ENCODE data around the gene PCBP4. TPM values are rescaled to one million over a fixed set of nuclear protein-coding genes. Genes with fewer than 3 reads are reported as not detected.
A peak's percentile ranks its signal among the peaks of the same experiment; 100 is the strongest.

The PCBP4 gene
- total RNA-seq, 1 donor from 2014 or later: 60.6 TPM

DNA sequence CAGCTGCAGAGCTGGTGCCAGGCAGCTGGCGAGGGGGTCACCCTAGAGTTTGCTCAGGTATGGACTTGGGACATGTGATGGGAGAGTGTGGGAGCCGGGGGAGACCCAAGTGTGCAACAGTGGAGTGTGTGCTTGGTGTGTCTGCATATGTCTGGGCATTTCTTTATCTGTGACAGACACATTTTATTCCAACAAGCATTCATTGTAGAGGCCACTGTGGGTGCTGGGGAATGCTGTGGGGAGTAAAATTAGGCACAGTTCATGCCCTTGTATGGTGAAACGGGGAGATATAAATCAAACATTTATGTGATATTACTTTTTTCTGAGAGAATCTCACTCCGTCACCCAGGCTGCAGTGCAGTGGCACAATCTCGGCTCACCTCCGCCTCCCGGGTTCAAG, 20.3 kb upstream of the PCBP4 start:
- Mint-ChIP-seq H3K4me1 (ENCODE audit: unreplicated experiment) (peaks cover 11% of the 10 kb centered on the region), H3K36me3 (ENCODE audit: low read depth, unreplicated experiment) (peaks cover 7% of the 10 kb centered on the region), H3K27ac (ENCODE audit: unreplicated experiment) (no peak overlapping the region), H3K4me3 (ENCODE audit: unreplicated experiment) (no peak overlapping the region), H3K27me3 (ENCODE audit: unreplicated experiment) (peaks cover 5% of the 10 kb centered on the region), H3K9me3 (ENCODE audit: unreplicated experiment) (no peaks in the 10 kb centered on the region)
- no peak for DNase-seq (ENCODE audit: low spot score)
- TF ChIP-seq CTCF (IDR thresholded peaks at IDR 0.05; ENCODE audit: unreplicated experiment): no peak

DNA sequence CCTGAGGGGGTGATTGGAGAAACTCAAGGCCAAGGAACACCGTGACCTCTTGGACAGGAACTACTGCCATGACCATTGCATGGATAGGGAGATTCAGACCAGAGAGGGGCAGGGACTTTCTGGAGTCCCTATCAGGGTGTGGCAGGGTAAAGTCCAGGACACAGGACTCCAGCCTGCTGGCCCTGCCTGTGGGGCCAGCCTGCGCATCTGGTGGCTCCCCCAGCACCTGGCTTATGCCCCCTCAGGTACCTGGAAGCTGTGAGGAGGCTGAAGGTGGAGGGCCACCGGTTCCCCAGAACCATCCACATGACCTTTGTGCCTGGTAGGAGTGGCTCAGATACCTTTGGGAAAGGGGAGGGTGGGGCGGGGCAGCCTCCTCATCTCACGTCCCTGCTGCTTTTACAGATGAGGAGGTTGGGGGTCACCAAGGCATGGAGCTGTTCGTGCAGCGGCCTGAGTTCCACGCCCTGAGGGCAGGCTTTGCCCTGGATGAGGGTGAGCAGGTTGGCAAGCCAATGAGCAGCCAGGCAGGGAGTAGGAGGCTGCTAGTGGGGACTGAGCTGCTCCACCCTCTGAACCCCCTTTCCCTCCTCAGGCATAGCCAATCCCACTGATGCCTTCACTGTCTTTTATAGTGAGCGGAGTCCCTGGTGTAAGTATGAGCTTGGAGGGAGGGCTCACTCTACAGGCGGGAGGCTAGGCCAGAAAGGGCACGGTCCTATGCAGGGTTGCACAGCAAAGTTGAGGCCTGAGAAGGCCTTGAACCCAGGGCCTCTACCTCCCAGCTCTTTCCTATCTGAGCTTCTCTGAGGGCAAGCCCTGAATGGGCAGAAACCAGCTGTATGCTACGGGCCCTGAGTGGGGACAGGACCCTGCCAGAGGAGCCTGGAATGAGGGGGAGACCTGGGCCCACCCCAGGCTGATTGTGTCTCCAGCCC, 19.0 kb upstream of the PCBP4 start:
- DNase-seq (ENCODE audit: low spot score): no peak
- H3K36me3 Mint-ChIP-seq (ENCODE audit: low read depth, unreplicated experiment): peaks cover 2% of the 10 kb centered on the region

DNA sequence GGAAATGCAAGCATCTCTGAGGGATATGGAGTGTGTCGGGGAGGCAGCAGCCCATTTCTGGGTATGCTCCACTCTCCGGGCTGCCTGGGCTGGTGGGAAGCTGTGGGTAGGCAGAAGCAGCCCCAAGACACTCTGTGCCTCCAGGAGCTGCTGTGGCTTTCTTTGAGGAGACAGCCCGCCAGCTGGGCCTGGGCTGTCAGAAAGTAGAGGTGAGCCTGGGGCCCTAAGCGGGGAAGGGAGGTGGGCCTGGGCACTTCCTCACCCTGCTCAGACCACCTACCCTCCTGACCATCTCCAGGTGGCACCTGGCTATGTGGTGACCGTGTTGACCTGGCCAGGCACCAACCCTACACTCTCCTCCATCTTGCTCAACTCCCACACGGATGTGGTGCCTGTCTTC, 17.8 kb upstream of the PCBP4 start:
- Mint-ChIP-seq H3K9me3 (ENCODE audit: unreplicated experiment) (no peaks in the 10 kb centered on the region), H3K36me3 (ENCODE audit: low read depth, unreplicated experiment) (no peaks in the 10 kb centered on the region), H3K4me3 (ENCODE audit: unreplicated experiment) (peak overlapping the region; percentile 65), H3K27me3 (ENCODE audit: unreplicated experiment) (peaks cover 7% of the 10 kb centered on the region), H3K27ac (ENCODE audit: unreplicated experiment) (no peak overlapping the region), H3K4me1 (ENCODE audit: unreplicated experiment) (peaks cover 14% of the 10 kb centered on the region)
- no peak for DNase-seq (ENCODE audit: low spot score)
- TF ChIP-seq CTCF (IDR thresholded peaks at IDR 0.05; ENCODE audit: unreplicated experiment): no peak

More for the DNA sequence above, 19.0 kb upstream of the PCBP4 start:
- Mint-ChIP-seq H3K4me1 (ENCODE audit: unreplicated experiment) (peaks cover 14% of the 10 kb centered on the region), H3K9me3 (ENCODE audit: unreplicated experiment) (no peaks in the 10 kb centered on the region), H3K4me3 (ENCODE audit: unreplicated experiment) (no peak overlapping the region), H3K27ac (ENCODE audit: unreplicated experiment) (no peak overlapping the region), H3K27me3 (ENCODE audit: unreplicated experiment) (peaks cover 6% of the 10 kb centered on the region)
- no peak for TF ChIP-seq CTCF (IDR thresholded peaks at IDR 0.05; ENCODE audit: unreplicated experiment)

DNA sequence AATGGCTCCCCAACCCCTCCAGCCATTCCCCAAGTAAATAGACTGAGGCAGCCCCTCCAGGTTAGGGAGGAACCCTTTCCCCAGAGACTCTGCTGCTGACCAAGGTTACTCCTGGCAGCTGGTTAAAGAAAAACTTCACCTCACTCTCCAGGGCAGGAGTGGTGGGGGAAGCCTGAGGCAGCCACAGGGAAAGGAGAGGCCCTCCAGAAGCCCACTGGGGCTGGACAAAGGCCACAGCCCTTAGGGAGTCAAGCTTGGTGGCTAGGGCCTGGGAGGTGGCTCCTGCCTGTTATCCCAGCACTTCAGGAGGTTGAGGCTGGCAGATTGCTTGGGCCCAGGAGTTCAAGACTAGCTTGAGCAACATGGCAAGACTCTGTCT, 17.0 kb upstream of the PCBP4 start:
- H3K27me3 Mint-ChIP-seq (ENCODE audit: unreplicated experiment): peaks cover 7% of the 10 kb centered on the region
- no peak overlapping the region for H3K4me3 Mint-ChIP-seq (ENCODE audit: unreplicated experiment)
- no peaks in the 10 kb centered on the region for H3K36me3 Mint-ChIP-seq (ENCODE audit: low read depth, unreplicated experiment)
- TF ChIP-seq CTCF (IDR thresholded peaks at IDR 0.05; ENCODE audit: unreplicated experiment): no peak
- no peaks in the 10 kb centered on the region for H3K9me3 Mint-ChIP-seq (ENCODE audit: unreplicated experiment)
- DNase-seq (ENCODE audit: low spot score): no peak
- H3K27ac Mint-ChIP-seq (ENCODE audit: unreplicated experiment): no peak overlapping the region
- H3K4me1 Mint-ChIP-seq (ENCODE audit: unreplicated experiment): peaks cover 14% of the 10 kb centered on the region

- no peaks in the 10 kb centered on the region for H3K36me3 Mint-ChIP-seq (ENCODE audit: low read depth, unreplicated experiment)
- H3K9me3 Mint-ChIP-seq (ENCODE audit: unreplicated experiment): no peaks in the 10 kb centered on the region
- peak overlapping the region; percentile 73 for H3K4me3 Mint-ChIP-seq (ENCODE audit: unreplicated experiment)
- H3K27ac Mint-ChIP-seq (ENCODE audit: unreplicated experiment): peak overlapping the region; percentile 74
- DNase-seq (ENCODE audit: low spot score): no peak
- peaks cover 9% of the 10 kb centered on the region for H3K4me1 Mint-ChIP-seq (ENCODE audit: unreplicated experiment)
- no peak for TF ChIP-seq CTCF (IDR thresholded peaks at IDR 0.05; ENCODE audit: unreplicated experiment)
- peaks cover 6% of the 10 kb centered on the region for H3K27me3 Mint-ChIP-seq (ENCODE audit: unreplicated experiment)
Observed at GRCh38 chr3:51983578-51984268, 16.5 kb upstream of the PCBP4 start.

Measured in endothelial cell (in vitro differentiated cells).